ENCODE measurements around the gene PPM1D. TPM values are rescaled to one million over a fixed set of nuclear protein-coding genes. Genes with fewer than 3 reads are reported as not detected.
"Not testable (repeated sequence)": the region's sequence is repeated elsewhere in the genome, so short reads cannot be mapped to it uniquely, and the experiment has no call there.

PPM1D gene
- 40.5 and 43.3 TPM in 2 replicates for polyA plus RNA-seq (2013)

- H3K14ac ChIP-seq (ENCODE audit: low read length) = peak within 1 kb of the TSS; percentile 95
- peak within 1 kb of the TSS; percentile 57 for H2AK5ac ChIP-seq (ENCODE audit: low read length)
- peak within 1 kb of the TSS; percentile 98 for H3K4me3 ChIP-seq (ENCODE audit: low read depth, low read length)
- H2BK120ac ChIP-seq (ENCODE audit: insufficient read depth, low read length, poor library complexity) = peak within 1 kb of the TSS; percentile 94
- peak within 1 kb of the TSS; percentile 91 for H2BK5ac ChIP-seq (ENCODE audit: low read depth, low read length, poor library complexity)
- H3K27me3 ChIP-seq (ENCODE audit: insufficient read depth, low read length) = no peaks in the 10 kb centered on the region
- H2AFZ ChIP-seq (ENCODE audit: insufficient read depth, low read length, poor library complexity) = peak within 1 kb of the TSS; percentile 67
- H3K4me1 ChIP-seq (ENCODE audit: control insufficient read depth in 1 of 2, insufficient read depth in 2 of 2, low read length in 2 of 2) = no peaks in the 10 kb centered on the region
- peak within 1 kb of the TSS; percentile 93 for H3K18ac ChIP-seq (ENCODE audit: low read length)
- DNase-seq = peak; percentile 99 to 100
- H3K9me3 ChIP-seq (ENCODE audit: insufficient read depth, low read depth, low read length) = no peaks in the 10 kb centered on the region
- H4K8ac ChIP-seq (ENCODE audit: low read depth, low read length) = peak within 1 kb of the TSS; percentile 94
- H3K9ac ChIP-seq (ENCODE audit: low read length) = peak within 1 kb of the TSS; percentile 99
- no peaks in the 10 kb centered on the region for H3K36me3 ChIP-seq (ENCODE audit: control insufficient read depth in 1 of 2, insufficient read depth in 2 of 2, low read length in 2 of 2)
- H3K79me2 ChIP-seq (ENCODE audit: control insufficient read depth, insufficient read depth, low read length, poor library complexity) = peaks cover 19% of the 10 kb centered on the region
- H3K27ac ChIP-seq (ENCODE audit: low read depth, low read length) = peak within 1 kb of the TSS; percentile 98
- H3K79me1 ChIP-seq (ENCODE audit: low read length) = peaks cover 13% of the 10 kb centered on the region
- H3K4ac ChIP-seq (ENCODE audit: low read depth, low read length) = peak within 1 kb of the TSS; percentile 59
- peak within 1 kb of the TSS; percentile 19 for H2BK12ac ChIP-seq (ENCODE audit: low read length)
- peak within 1 kb of the TSS; percentile 96 for H4K91ac ChIP-seq (ENCODE audit: low read depth, low read length)
- H3K23ac ChIP-seq (ENCODE audit: low read length) = no peak within 1 kb of the TSS
- H4K12ac ChIP-seq (ENCODE audit: low read depth, low read length) = peak within 1 kb of the TSS; percentile 71
- no CpG with 5 or more reads among the region's 83 CpGs for whole genome bisulfite sequencing (ENCODE audit: extremely low coverage, insufficient coverage, insufficient read length)
- H3K4me2 ChIP-seq (ENCODE audit: low read length) = peak within 1 kb of the TSS; percentile 98
Observed at GRCh38 chr17:60599620-60600489, at the start of gene PPM1D. Gene PPM1D, plus strand, starts transcription at chr17:60600193. Its CDS starts 222 bp downstream, at chr17:60600415.

- not testable (repeated sequence) for H2AK5ac ChIP-seq (ENCODE audit: low read length); H3K4me3 ChIP-seq (ENCODE audit: low read depth, low read length); H2BK5ac ChIP-seq (ENCODE audit: low read depth, low read length, poor library complexity); H2AFZ ChIP-seq (ENCODE audit: insufficient read depth, low read length, poor library complexity); H3K27ac ChIP-seq (ENCODE audit: low read depth, low read length); H3K27me3 ChIP-seq (ENCODE audit: insufficient read depth, low read length); H3K23ac ChIP-seq (ENCODE audit: low read length); H3K4me1 ChIP-seq (ENCODE audit: control insufficient read depth in 1 of 2, insufficient read depth in 2 of 2, low read length in 2 of 2); H4K91ac ChIP-seq (ENCODE audit: low read depth, low read length); H3K14ac ChIP-seq (ENCODE audit: low read length); H3K4ac ChIP-seq (ENCODE audit: low read depth, low read length); H4K8ac ChIP-seq (ENCODE audit: low read depth, low read length); H3K9me3 ChIP-seq (ENCODE audit: insufficient read depth, low read depth, low read length); H4K12ac ChIP-seq (ENCODE audit: low read depth, low read length); H3K79me1 ChIP-seq (ENCODE audit: low read length); DNase-seq; H2BK120ac ChIP-seq (ENCODE audit: insufficient read depth, low read length, poor library complexity); H3K4me2 ChIP-seq (ENCODE audit: low read length); H3K36me3 ChIP-seq (ENCODE audit: control insufficient read depth in 1 of 2, insufficient read depth in 2 of 2, low read length in 2 of 2); H2BK12ac ChIP-seq (ENCODE audit: low read length); H3K18ac ChIP-seq (ENCODE audit: low read length); H3K9ac ChIP-seq (ENCODE audit: low read length); H3K79me2 ChIP-seq (ENCODE audit: control insufficient read depth, insufficient read depth, low read length, poor library complexity)
- no CpG with 5 or more reads among the region's 13 CpGs for WGBS (ENCODE audit: extremely low coverage, insufficient coverage, insufficient read length)
Observed at GRCh38 chr17:60552255-60552654, 47.7 kb upstream of the PPM1D start.

GRCh38 chr17:60554377-60554788 is 45.6 kb upstream of the PPM1D start:
- no peak overlapping the region for H2BK12ac ChIP-seq (ENCODE audit: low read length)
- no peak overlapping the region for H2BK120ac ChIP-seq (ENCODE audit: insufficient read depth, low read length, poor library complexity)
- WGBS (ENCODE audit: extremely low coverage, insufficient coverage, insufficient read length) = no CpG with 5 or more reads among the region's 2 CpGs

GRCh38 chr17:60555786-60556185 is 44.2 kb upstream of the PPM1D start:
- H2BK120ac ChIP-seq (ENCODE audit: insufficient read depth, low read length, poor library complexity) = no peak overlapping the region

More at GRCh38 chr17:60554377-60554788, 45.6 kb upstream of the PPM1D start:
- no peak overlapping the region for H3K27ac ChIP-seq (ENCODE audit: low read depth, low read length)
- DNase-seq = no peak
- no peak overlapping the region for H4K12ac ChIP-seq (ENCODE audit: low read depth, low read length)
- no peak overlapping the region for H2AFZ ChIP-seq (ENCODE audit: insufficient read depth, low read length, poor library complexity)
- H3K23ac ChIP-seq (ENCODE audit: low read length) = no peak overlapping the region
- H4K8ac ChIP-seq (ENCODE audit: low read depth, low read length) = no peak overlapping the region
- no peak overlapping the region for H3K14ac ChIP-seq (ENCODE audit: low read length)
- H3K18ac ChIP-seq (ENCODE audit: low read length) = no peak overlapping the region
- no peak overlapping the region for H3K4ac ChIP-seq (ENCODE audit: low read depth, low read length)
- H3K79me1 ChIP-seq (ENCODE audit: low read length) = no peaks in the 10 kb centered on the region
- H3K9me3 ChIP-seq (ENCODE audit: insufficient read depth, low read depth, low read length) = peaks cover 21% of the 10 kb centered on the region
- no peaks in the 10 kb centered on the region for H3K27me3 ChIP-seq (ENCODE audit: insufficient read depth, low read length)
- no peak overlapping the region for H3K4me2 ChIP-seq (ENCODE audit: low read length)
- H4K91ac ChIP-seq (ENCODE audit: low read depth, low read length) = no peak overlapping the region
- H3K9ac ChIP-seq (ENCODE audit: low read length) = no peak overlapping the region
- no peaks in the 10 kb centered on the region for H3K4me1 ChIP-seq (ENCODE audit: control insufficient read depth in 1 of 2, insufficient read depth in 2 of 2, low read length in 2 of 2)
- H3K79me2 ChIP-seq (ENCODE audit: control insufficient read depth, insufficient read depth, low read length, poor library complexity) = no peaks in the 10 kb centered on the region
- H2AK5ac ChIP-seq (ENCODE audit: low read length) = no peak overlapping the region
- H3K36me3 ChIP-seq (ENCODE audit: control insufficient read depth in 1 of 2, insufficient read depth in 2 of 2, low read length in 2 of 2) = peaks cover 0 to 2% of the 10 kb centered on the region in 2 experiments
- H2BK5ac ChIP-seq (ENCODE audit: low read depth, low read length, poor library complexity) = no peak overlapping the region
- H3K4me3 ChIP-seq (ENCODE audit: low read depth, low read length) = no peak overlapping the region

More at GRCh38 chr17:60555786-60556185, 44.2 kb upstream of the PPM1D start:
- H3K14ac ChIP-seq (ENCODE audit: low read length) = no peak overlapping the region
- H3K4ac ChIP-seq (ENCODE audit: low read depth, low read length) = no peak overlapping the region
- no peak overlapping the region for H3K4me2 ChIP-seq (ENCODE audit: low read length)
- H2AFZ ChIP-seq (ENCODE audit: insufficient read depth, low read length, poor library complexity) = no peak overlapping the region
- WGBS (ENCODE audit: extremely low coverage, insufficient coverage, insufficient read length) = no CpG with 5 or more reads among the region's 4 CpGs
- H3K36me3 ChIP-seq (ENCODE audit: control insufficient read depth in 1 of 2, insufficient read depth in 2 of 2, low read length in 2 of 2) = peaks cover 0 to 2% of the 10 kb centered on the region in 2 experiments
- no peak overlapping the region for H3K4me3 ChIP-seq (ENCODE audit: low read depth, low read length)
- no peak overlapping the region for H2BK5ac ChIP-seq (ENCODE audit: low read depth, low read length, poor library complexity)
- H4K8ac ChIP-seq (ENCODE audit: low read depth, low read length) = no peak overlapping the region
- H3K18ac ChIP-seq (ENCODE audit: low read length) = no peak overlapping the region
- no peaks in the 10 kb centered on the region for H3K27me3 ChIP-seq (ENCODE audit: insufficient read depth, low read length)
- H3K79me1 ChIP-seq (ENCODE audit: low read length) = no peaks in the 10 kb centered on the region
- no peak overlapping the region for H3K23ac ChIP-seq (ENCODE audit: low read length)
- DNase-seq = no peak
- no peak overlapping the region for H4K91ac ChIP-seq (ENCODE audit: low read depth, low read length)
- H2BK12ac ChIP-seq (ENCODE audit: low read length) = no peak overlapping the region
- H3K4me1 ChIP-seq (ENCODE audit: control insufficient read depth in 1 of 2, insufficient read depth in 2 of 2, low read length in 2 of 2) = no peaks in the 10 kb centered on the region
- no peaks in the 10 kb centered on the region for H3K79me2 ChIP-seq (ENCODE audit: control insufficient read depth, insufficient read depth, low read length, poor library complexity)
- no peak overlapping the region for H3K27ac ChIP-seq (ENCODE audit: low read depth, low read length)
- H3K9me3 ChIP-seq (ENCODE audit: insufficient read depth, low read depth, low read length) = peaks cover 23% of the 10 kb centered on the region
- no peak overlapping the region for H4K12ac ChIP-seq (ENCODE audit: low read depth, low read length)
- H2AK5ac ChIP-seq (ENCODE audit: low read length) = no peak overlapping the region
- H3K9ac ChIP-seq (ENCODE audit: low read length) = no peak overlapping the region

Data from trophoblast cell (in vitro differentiated cells and primary cell).